ENCODE measurements around the gene COX15.

DNA sequence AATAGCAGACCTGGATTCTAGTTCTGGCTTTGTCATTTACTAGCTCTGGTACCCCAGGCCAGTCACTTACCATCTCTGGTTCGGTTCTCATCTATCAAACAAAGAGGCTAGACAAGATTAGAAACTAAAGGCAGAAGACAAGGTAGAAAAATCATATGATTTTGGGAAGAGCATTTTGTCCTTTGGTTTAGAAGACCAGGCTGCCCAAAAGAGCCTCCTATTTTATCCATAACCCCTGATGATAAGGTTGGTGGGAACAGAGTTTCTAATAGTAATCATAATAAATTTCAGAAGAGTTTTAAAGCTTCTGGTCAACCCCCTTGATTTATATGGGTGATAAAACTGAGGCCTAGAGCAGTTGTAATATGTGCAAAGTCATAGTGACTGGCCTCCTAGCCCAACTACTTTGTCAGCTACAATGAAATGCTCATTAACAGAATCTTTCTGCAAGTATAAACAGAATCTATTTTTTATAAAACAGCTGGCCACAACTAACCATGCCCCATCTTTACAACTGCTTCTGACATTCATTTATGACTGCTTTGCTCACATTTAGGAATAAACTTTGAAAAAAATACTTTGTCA is 23.4 kb downstream of the COX15 start:
- no peak for TF ChIP-seq POLR2A (IDR thresholded peaks at IDR 0.05)
- TF ChIP-seq, protein P1, sequence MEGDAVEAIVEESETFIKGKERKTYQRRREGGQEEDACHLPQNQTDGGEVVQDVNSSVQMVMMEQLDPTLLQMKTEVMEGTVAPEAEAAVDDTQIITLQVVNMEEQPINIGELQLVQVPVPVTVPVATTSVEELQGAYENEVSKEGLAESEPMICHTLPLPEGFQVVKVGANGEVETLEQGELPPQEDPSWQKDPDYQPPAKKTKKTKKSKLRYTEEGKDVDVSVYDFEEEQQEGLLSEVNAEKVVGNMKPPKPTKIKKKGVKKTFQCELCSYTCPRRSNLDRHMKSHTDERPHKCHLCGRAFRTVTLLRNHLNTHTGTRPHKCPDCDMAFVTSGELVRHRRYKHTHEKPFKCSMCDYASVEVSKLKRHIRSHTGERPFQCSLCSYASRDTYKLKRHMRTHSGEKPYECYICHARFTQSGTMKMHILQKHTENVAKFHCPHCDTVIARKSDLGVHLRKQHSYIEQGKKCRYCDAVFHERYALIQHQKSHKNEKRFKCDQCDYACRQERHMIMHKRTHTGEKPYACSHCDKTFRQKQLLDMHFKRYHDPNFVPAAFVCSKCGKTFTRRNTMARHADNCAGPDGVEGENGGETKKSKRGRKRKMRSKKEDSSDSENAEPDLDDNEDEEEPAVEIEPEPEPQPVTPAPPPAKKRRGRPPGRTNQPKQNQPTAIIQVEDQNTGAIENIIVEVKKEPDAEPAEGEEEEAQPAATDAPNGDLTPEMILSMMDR (IDR thresholded peaks at IDR 0.05), result no peak
- TF ChIP-seq POLR2AphosphoS5 (IDR thresholded peaks at IDR 0.05), result no peak
- no peak for TF ChIP-seq EP300 (IDR thresholded peaks at IDR 0.05)

All from suprapubic skin (tissue), 4 donors.